ENCODE data around the gene PTTG1. TPM values are rescaled to one million over a fixed set of nuclear protein-coding genes. Genes with fewer than 3 reads are reported as not detected.
A peak's percentile ranks its signal among the peaks of the same experiment; 100 is the strongest.

PTTG1 gene
- total RNA-seq, 2 experiments from 2014 or later: 15.1 to 17.6 TPM

GRCh38 chr5:160460377-160461049, 38.9 kb downstream of the PTTG1 start:
- intact Hi-C loops (cut with DNase I, micrococcal nuclease): no loop called here
- H3K4me3 ChIP-seq (ENCODE audit: low read length): no peak overlapping the region
- DNase-seq (no peak), ATAC-seq (ENCODE audit: poor library complexity) (no peak)
- CTCF ChIA-PET: interaction anchor here (1.0 kb wide), 1 partner anchor 42 kb away, joined by 3 read pairs; the partner anchor contains the start of gene SLU7
- H3K4me1 ChIP-seq (ENCODE audit: insufficient read depth, low read length): no peaks in the 10 kb centered on the region
- TF ChIP-seq CTCF (IDR thresholded peaks at IDR 0.05): no peak
- POLR2A ChIA-PET: no interaction called here
- H3K27me3 ChIP-seq (ENCODE audit: control insufficient read depth in 1 of 2, insufficient read depth in 2 of 2, low read length in 2 of 2): no peaks in the 10 kb centered on the region
- Mint-ChIP-seq H3K27ac (no peak overlapping the region), H3K36me3 (ENCODE audit: low read depth) (no peaks in the 10 kb centered on the region), H3K4me3 (no peak overlapping the region), H3K9me3 (no peaks in the 10 kb centered on the region), H3K27me3 (no peaks in the 10 kb centered on the region), H3K4me1 (ENCODE audit: low read depth) (peaks cover 17% of the 10 kb centered on the region)
- H3K9me3 ChIP-seq (ENCODE audit: control insufficient read depth in 1 of 2, insufficient read depth in 1 of 2, low read length in 2 of 2): no peaks in the 10 kb centered on the region
- H3K27ac ChIP-seq (ENCODE audit: low read depth in 1 of 2, low read length in 2 of 2): no peak overlapping the region
- H3K36me3 ChIP-seq (ENCODE audit: insufficient read depth, low read length): no peaks in the 10 kb centered on the region

- Histone ChIP-seq H3K27ac (ENCODE audit: low read depth in 1 of 2, low read length in 2 of 2) (no peak overlapping the region), H3K9me3 (ENCODE audit: control insufficient read depth in 1 of 2, insufficient read depth in 1 of 2, low read length in 2 of 2) (no peaks in the 10 kb centered on the region), H3K36me3 (ENCODE audit: insufficient read depth, low read length) (no peaks in the 10 kb centered on the region), H3K4me1 (ENCODE audit: insufficient read depth, low read length) (peaks cover under 1% of the 10 kb centered on the region), H3K27me3 (ENCODE audit: control insufficient read depth in 1 of 2, insufficient read depth in 2 of 2, low read length in 2 of 2) (no peaks in the 10 kb centered on the region), H3K4me3 (ENCODE audit: low read length) (no peak overlapping the region)
- H3K9me3 Mint-ChIP-seq: no peaks in the 10 kb centered on the region
- no peak overlapping the region for H3K4me3 Mint-ChIP-seq
- TF ChIP-seq CTCF (IDR thresholded peaks at IDR 0.05): no peak
- H3K27ac Mint-ChIP-seq: no peak overlapping the region
- ChIA-PET POLR2A (no interaction called here), CTCF (no interaction called here)
- no peak for DNase-seq
- H3K4me1 Mint-ChIP-seq (ENCODE audit: low read depth): peaks cover 24% of the 10 kb centered on the region
- no peak for ATAC-seq (ENCODE audit: poor library complexity)
- no peaks in the 10 kb centered on the region for H3K36me3 Mint-ChIP-seq (ENCODE audit: low read depth)
- intact Hi-C loops (cut with DNase I, micrococcal nuclease): no loop called here
- no peaks in the 10 kb centered on the region for H3K27me3 Mint-ChIP-seq
Observed at GRCh38 chr5:160461378-160461777, 39.7 kb downstream of the PTTG1 start.

GRCh38 chr5:160462167-160462566, 40.5 kb downstream of the PTTG1 start:
- CTCF ChIA-PET: no interaction called here

More at GRCh38 chr5:160462167-160462566, 40.5 kb downstream of the PTTG1 start:
- H3K36me3 Mint-ChIP-seq (ENCODE audit: low read depth): no peaks in the 10 kb centered on the region
- Histone ChIP-seq H3K9me3 (ENCODE audit: control insufficient read depth in 1 of 2, insufficient read depth in 1 of 2, low read length in 2 of 2) (no peaks in the 10 kb centered on the region), H3K36me3 (ENCODE audit: insufficient read depth, low read length) (no peaks in the 10 kb centered on the region), H3K27ac (ENCODE audit: low read depth in 1 of 2, low read length in 2 of 2) (no peak overlapping the region), H3K4me1 (ENCODE audit: insufficient read depth, low read length) (peaks cover 9% of the 10 kb centered on the region), H3K27me3 (ENCODE audit: control insufficient read depth in 1 of 2, insufficient read depth in 2 of 2, low read length in 2 of 2) (no peaks in the 10 kb centered on the region), H3K4me3 (ENCODE audit: low read length) (no peak overlapping the region)
- POLR2A ChIA-PET: no interaction called here
- no peaks in the 10 kb centered on the region for H3K9me3 Mint-ChIP-seq
- H3K27ac Mint-ChIP-seq: peak overlapping the region; percentile 9
- no peak for TF ChIP-seq CTCF (IDR thresholded peaks at IDR 0.05)
- H3K27me3 Mint-ChIP-seq: no peaks in the 10 kb centered on the region
- intact Hi-C loops (cut with DNase I, micrococcal nuclease): no loop called here
- no peak overlapping the region for H3K4me3 Mint-ChIP-seq
- H3K4me1 Mint-ChIP-seq (ENCODE audit: low read depth): peaks cover 32% of the 10 kb centered on the region
- DNase-seq (no peak), ATAC-seq (ENCODE audit: poor library complexity) (no peak)

Data from CD4-positive, alpha-beta T cell (primary cell).